Omental fat pad (tissue), 4 donors: ENCODE results near the gene MCC. TPM values are rescaled to one million over a fixed set of nuclear protein-coding genes. Genes with fewer than 3 reads are reported as not detected.

Experiments used
- ATAC-seq: fragments of 150-250 bp; one replicate; pipeline ENCODE4 v1.9.1; 2016; ENCODE audit warnings: mild to moderate bottlenecking, moderate library complexity; ENCODE audit not compliant: low FRiP score
- DNase-seq: peaks from one replicate; pipeline ENCODE4 v3.0.0-alpha.2; 2019; ENCODE audit warnings: low spot score
- total RNA-seq, 4 donors: library from RNA; depleted of rRNA; stranded (reverse); fragments of >200 nt; gene quantifications; one replicate each; pipeline ENCODE4 v1.1.0, GENCODE V29; 2016
- TF ChIP-seq, protein P1 (sequence below), 3 donors: fragments of 450-650 bp; IDR thresholded peaks; one replicate each; pipeline ENCODE4 v1.5.1; 2016 to 2017; ENCODE audit warnings: antibody characterized with exemption in 3 of 3, mild to moderate bottlenecking in 3 of 3, moderate library complexity in 2 of 3

Gene MCC
- total RNA-seq, 4 donors from 2014 or later: 32.8 to 56.3 (median 44.4) TPM

DNA sequence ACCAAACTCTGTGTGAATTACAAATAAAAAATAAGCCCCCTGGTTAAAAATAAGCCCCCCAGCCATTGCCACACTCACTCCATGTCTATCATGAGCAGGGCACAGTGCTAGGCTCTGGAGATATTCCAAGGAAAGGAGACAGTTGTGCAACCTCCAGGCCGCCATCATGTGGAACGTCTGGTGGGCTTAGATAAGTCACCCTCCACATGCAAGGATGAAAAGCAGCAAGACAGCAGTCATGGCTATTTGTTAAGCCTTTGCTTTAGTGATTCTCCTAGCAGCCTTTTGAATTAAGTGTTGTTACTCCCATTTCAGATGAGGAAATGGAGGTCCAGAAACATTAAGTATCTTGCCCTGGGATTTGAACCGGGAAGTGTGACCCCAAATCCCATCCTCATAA is 416.9 kb downstream of the MCC start:
- no peak for DNase-seq
- no peak for ATAC-seq
- TF ChIP-seq, protein P1, sequence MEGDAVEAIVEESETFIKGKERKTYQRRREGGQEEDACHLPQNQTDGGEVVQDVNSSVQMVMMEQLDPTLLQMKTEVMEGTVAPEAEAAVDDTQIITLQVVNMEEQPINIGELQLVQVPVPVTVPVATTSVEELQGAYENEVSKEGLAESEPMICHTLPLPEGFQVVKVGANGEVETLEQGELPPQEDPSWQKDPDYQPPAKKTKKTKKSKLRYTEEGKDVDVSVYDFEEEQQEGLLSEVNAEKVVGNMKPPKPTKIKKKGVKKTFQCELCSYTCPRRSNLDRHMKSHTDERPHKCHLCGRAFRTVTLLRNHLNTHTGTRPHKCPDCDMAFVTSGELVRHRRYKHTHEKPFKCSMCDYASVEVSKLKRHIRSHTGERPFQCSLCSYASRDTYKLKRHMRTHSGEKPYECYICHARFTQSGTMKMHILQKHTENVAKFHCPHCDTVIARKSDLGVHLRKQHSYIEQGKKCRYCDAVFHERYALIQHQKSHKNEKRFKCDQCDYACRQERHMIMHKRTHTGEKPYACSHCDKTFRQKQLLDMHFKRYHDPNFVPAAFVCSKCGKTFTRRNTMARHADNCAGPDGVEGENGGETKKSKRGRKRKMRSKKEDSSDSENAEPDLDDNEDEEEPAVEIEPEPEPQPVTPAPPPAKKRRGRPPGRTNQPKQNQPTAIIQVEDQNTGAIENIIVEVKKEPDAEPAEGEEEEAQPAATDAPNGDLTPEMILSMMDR (IDR thresholded peaks at IDR 0.05): no peak

DNA sequence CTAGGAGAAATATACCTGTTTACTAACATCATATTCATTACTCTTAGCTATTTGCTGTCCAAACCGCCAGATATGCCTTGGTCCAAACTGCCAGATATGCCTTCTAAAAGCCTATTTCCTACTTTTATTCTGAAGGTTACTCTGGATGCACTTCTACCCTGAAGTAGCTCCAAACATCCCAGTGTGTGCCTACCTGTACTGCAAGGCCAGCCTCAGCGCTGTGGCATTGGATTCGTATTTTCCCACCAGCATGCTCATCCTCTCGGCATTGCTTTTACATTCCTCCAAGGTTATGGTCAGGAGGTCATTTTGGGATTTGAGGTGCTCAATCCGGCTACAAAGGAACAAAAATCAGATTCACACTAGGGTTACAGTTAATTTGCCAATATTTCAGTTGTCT is 417.4 kb downstream of the MCC start:
- TF ChIP-seq, protein P1 (IDR thresholded peaks at IDR 0.05): no peak
- ATAC-seq (no peak), DNase-seq (no peak)

DNA sequence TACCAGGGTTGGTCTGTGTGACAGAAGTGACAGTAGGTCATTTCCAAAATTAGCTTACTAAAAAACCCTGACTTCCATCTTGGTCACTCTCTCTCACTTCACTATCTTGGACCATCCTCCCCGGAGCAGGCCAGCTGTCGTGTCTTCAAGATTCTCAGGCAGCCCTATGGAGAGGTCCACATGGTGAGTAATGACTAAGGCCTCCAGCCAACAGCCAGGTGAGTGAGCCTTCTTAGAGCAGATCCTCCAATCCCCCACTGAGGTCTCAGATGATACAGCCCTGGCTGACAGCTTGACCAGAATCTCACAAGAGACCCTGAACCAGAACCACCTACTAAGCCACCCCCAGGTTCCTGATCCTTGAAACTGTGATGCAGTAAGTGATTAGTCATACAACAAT is 419.7 kb downstream of the MCC start:
- TF ChIP-seq, protein P1 (IDR thresholded peaks at IDR 0.05): no peak
- no peak for DNase-seq
- no peak for ATAC-seq

DNA sequence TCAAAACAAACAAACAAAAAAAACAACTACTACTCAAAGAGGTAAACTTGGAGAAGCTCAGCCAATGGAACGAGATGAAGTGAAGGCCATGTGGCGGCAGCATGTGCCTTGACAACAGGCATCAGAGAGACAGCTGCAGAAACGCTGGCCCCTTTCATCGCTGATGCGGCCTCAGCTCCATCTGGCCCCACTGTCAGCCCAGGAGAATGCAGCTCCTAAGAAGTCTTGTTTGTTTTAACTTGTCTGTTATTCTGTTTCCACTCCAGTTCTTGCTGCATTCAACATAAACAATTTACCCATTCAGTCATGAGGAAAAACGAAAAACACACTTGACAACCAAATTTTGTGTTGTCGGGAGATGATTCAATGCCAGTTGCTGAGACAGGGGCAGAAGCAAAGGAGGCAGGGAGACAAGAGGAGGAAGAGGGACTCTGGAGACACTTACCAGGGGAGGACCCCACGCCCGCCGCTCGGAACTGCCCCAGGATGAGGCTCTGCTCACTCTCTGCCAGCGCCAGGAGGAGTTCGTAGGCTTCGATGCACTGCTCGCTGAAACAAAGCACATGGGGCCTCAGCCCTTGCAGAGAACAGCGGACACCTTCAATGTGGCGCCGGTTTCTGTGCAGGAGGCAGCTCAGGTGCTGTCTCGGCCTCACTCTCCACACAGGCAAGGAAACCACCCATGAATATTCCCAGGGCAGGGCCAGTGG is 420.5 kb downstream of the MCC start:
- DNase-seq: no peak
- ATAC-seq: no peak
- TF ChIP-seq, protein P1 (IDR thresholded peaks at IDR 0.05): no peak

DNA sequence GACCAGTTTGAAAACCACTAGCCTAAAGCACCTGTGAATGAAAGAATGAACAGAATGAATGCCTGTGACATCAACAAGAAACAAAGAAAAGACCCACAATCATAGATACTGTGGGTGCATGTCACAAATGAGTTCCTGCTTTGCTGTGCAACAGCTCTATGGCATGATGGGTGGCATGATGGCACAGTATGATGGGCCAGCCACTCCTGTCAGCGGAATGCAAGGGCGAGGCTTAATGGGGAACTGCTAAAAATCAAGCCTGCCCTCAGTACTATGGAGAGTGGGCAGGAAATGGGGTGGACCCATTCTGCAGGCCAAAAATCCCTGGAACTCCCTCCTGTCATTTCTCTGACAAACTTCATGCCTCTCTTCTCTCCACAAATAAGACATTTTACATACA is 422.6 kb downstream of the MCC start:
- DNase-seq (no peak), ATAC-seq (no peak)
- TF ChIP-seq, protein P1 (IDR thresholded peaks at IDR 0.05): no peak

DNA sequence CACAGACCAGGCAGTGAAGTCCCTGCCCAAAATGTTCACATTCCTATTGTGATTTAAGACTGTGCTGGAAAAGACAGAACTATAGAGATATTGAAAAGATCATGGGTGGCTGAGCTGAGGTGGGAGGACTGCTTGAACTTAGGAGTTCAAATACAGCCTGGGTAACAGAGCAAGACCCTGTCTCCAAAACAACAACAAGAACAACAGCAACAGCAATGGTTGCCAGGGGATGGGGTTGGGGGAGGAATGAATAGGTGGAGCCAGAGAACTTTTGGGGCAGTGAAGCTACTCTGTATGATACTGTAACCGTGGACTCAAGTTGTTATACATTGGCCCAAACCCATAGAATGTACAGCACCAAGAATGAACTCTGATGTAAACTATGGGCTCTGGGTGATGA is 423.4 kb downstream of the MCC start:
- ATAC-seq (no peak), DNase-seq (no peak)
- TF ChIP-seq, protein P1 (IDR thresholded peaks at IDR 0.05): no peak

DNA sequence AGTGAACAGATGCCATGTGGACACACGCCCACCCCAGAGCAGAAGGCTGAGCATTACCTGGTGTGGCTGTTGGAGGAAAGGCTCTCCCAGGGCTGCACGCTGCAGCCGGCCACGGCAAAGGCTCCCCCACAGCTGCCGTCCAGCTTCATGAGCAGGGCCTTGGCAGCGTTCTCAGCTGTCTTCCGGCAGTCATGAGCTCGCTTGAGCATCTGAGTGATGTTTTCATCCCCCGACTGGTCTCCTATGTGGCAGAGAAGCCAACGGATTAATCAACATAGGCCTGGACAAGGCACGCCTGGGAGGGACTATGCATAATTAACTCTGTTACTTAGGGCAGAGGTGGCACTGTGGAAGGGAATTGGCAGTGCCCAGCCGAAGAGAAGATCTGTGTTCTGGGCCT is 424.3 kb downstream of the MCC start:
- DNase-seq: no peak
- TF ChIP-seq, protein P1 (IDR thresholded peaks at IDR 0.05): no peak
- no peak for ATAC-seq
